SKM-1 (cell line): Measurements from ENCODE around the gene DDX53.

ENCODE experiments used
- DNase-seq: peaks from one replicate; lab custom pipeline; 2025; ENCODE audit not compliant: unreplicated experiment; lab: John Stamatoyannopoulos, UW

Gene DDX53

GRCh38 chrX:23048806-23049573, 49.2 kb downstream of the DDX53 start:
- DNase-seq, result no peak

GRCh38 chrX:23052324-23052723, 52.6 kb downstream of the DDX53 start:
- no peak for DNase-seq
